ENCODE data around the gene CDC123.

- TF ChIP-seq CTCF (IDR thresholded peaks at IDR 0.05) (no peak), POLR2A (IDR thresholded peaks at IDR 0.05) (no peak)
Measured at GRCh38 chr10:12262278-12262981, 66.4 kb downstream of the CDC123 start.

All from adrenal gland (tissue), 5 donors.